Loucy (cell line): ENCODE results near the gene TRAF3IP3.

Source experiments
- H2AFZ ChIP-seq: fragments of 200-600 bp; sonication (generic); 2 replicates; pipeline ENCODE4 v1.6.0; 2016; ENCODE audit warnings: antibody characterized with exemption, mild to moderate bottlenecking, low read length, moderate library complexity
- H3F3A ChIP-seq: fragments of 200-600 bp; 2 replicates; pipeline ENCODE4 v1.6.0; 2016; ENCODE audit warnings: antibody characterized with exemption, low read depth, mild to moderate bottlenecking
- H3K27me3 ChIP-seq: fragments of 200-600 bp; sonication (generic); 2 replicates; pipeline ENCODE4 v1.6.1; 2014; ENCODE audit warnings: low read length, mild to moderate bottlenecking; ENCODE audit not compliant: insufficient read depth, poor library complexity, severe bottlenecking
- H3K36me3 ChIP-seq: fragments of 200-600 bp; sonication (generic); 2 replicates; pipeline ENCODE4 v1.6.1; 2016; ENCODE audit warnings: low read length; ENCODE audit not compliant: insufficient read depth
- H3K4me1 ChIP-seq: fragments of 200-600 bp; sonication (generic); 2 replicates; pipeline ENCODE4 v1.5.1; 2014; ENCODE audit warnings: low read length, mild to moderate bottlenecking; ENCODE audit not compliant: insufficient read depth, poor library complexity, severe bottlenecking
- H3K4me2 ChIP-seq: fragments of 200-600 bp; sonication (generic); 2 replicates; pipeline ENCODE4 v1.6.0; 2014; ENCODE audit warnings: antibody characterized with exemption, low read length, low read depth, mild to moderate bottlenecking; ENCODE audit not compliant: poor library complexity, severe bottlenecking
- H3K4me3 ChIP-seq: fragments of 200-600 bp; sonication (generic); 2 replicates; pipeline ENCODE4 v1.5.1; 2014; ENCODE audit warnings: low read length, mild to moderate bottlenecking, mixed read lengths; ENCODE audit not compliant: poor library complexity, severe bottlenecking
- H3K79me2 ChIP-seq: fragments of 200-600 bp; sonication (generic); 2 replicates; pipeline ENCODE4 v1.6.1; 2014; ENCODE audit warnings: low read length; ENCODE audit not compliant: insufficient read depth
- H3K9ac ChIP-seq: fragments of 200-600 bp; sonication (generic); 2 replicates; pipeline ENCODE4 v1.6.0; 2014; ENCODE audit warnings: mild to moderate bottlenecking, low read depth, low read length, moderate library complexity; ENCODE audit not compliant: poor library complexity, severe bottlenecking
- H3K9me2 ChIP-seq: fragments of 200-600 bp; sonication (generic); replicated peaks from 2 replicates; pipeline ENCODE4 v1.6.1; 2016; ENCODE audit warnings: low read depth, low read length, mixed read lengths
- H3K9me3 ChIP-seq: fragments of 200-600 bp; sonication (generic); 2 replicates; pipeline ENCODE4 v1.6.1; 2014; ENCODE audit warnings: mild to moderate bottlenecking, antibody characterized with exemption, low read length, low read depth; ENCODE audit not compliant: insufficient read depth
- H4K20me1 ChIP-seq: fragments of 200-600 bp; sonication (generic); 2 replicates; pipeline ENCODE4 v1.6.0; 2014; ENCODE audit warnings: antibody characterized with exemption, low read length, mild to moderate bottlenecking; ENCODE audit not compliant: insufficient read depth, poor library complexity, severe bottlenecking
- CTCF ChIP-seq: fragments of 200-600 bp; sonication (generic); conservative IDR thresholded peaks from 2 replicates; pipeline ENCODE4 v1.5.1; 2014; ENCODE audit warnings: mild to moderate bottlenecking, antibody characterized with exemption, low read length
- EZH2phosphoT487 ChIP-seq: fragments of 200-600 bp; IDR thresholded peaks from 2 replicates; pipeline ENCODE4 v1.6.1; 2018; ENCODE audit warnings: antibody characterized with exemption, mild to moderate bottlenecking, moderate library complexity, borderline replicate concordance

Gene TRAF3IP3

GRCh38 chr1:209733409-209734192 is 22.3 kb upstream of the TRAF3IP3 start:
- no peak overlapping the region for H3K4me3 ChIP-seq
- H3F3A ChIP-seq: no peaks in the 10 kb centered on the region
- no peaks in the 10 kb centered on the region for H3K27me3 ChIP-seq
- TF ChIP-seq CTCF (no peak), EZH2phosphoT487 (no peak)
- no peak overlapping the region for H3K9ac ChIP-seq
- H3K4me2 ChIP-seq: no peak overlapping the region
- H3K9me3 ChIP-seq: no peaks in the 10 kb centered on the region
- H3K9me2 ChIP-seq: no peaks in the 10 kb centered on the region
- no peak overlapping the region for H2AFZ ChIP-seq
- H3K4me1 ChIP-seq: no peaks in the 10 kb centered on the region
- no peaks in the 10 kb centered on the region for H3K36me3 ChIP-seq
- H4K20me1 ChIP-seq: no peaks in the 10 kb centered on the region
- H3K79me2 ChIP-seq: no peaks in the 10 kb centered on the region

GRCh38 chr1:209736490-209737117 is 19.2 kb upstream of the TRAF3IP3 start:
- Histone ChIP-seq H3K4me2 (no peak overlapping the region), H3K9ac (no peak overlapping the region)

DNA sequence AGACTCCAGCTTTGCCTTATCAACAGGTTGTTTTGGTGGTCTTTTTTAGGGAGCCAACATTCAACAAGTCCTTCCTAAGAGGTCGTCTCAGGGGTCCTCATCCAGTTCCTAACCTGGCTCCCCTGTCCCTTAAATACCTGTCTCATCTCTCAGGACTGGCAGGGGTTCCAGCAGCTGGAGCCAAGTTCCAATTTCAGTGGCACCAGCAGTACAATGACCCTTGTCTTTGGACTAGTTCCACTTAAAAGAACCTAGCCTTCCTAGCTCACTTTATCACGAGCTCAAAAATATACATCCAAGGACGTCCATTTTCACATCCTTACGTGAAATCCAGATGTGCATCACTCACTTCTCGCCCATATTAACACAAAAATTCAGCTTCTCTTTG is 18.7 kb upstream of the TRAF3IP3 start:
- H3K4me1 ChIP-seq: peaks cover 5% of the 10 kb centered on the region
- TF ChIP-seq CTCF: no peak
- no peak for TF ChIP-seq EZH2phosphoT487
- no peak overlapping the region for H3K9ac ChIP-seq
- no peaks in the 10 kb centered on the region for H3K79me2 ChIP-seq
- no peaks in the 10 kb centered on the region for H3K9me3 ChIP-seq
- no peak overlapping the region for H3K4me2 ChIP-seq
- no peaks in the 10 kb centered on the region for H3K9me2 ChIP-seq
- H3K27me3 ChIP-seq: no peaks in the 10 kb centered on the region
- no peaks in the 10 kb centered on the region for H3F3A ChIP-seq
- H2AFZ ChIP-seq: no peak overlapping the region
- H4K20me1 ChIP-seq: no peaks in the 10 kb centered on the region
- no peak overlapping the region for H3K4me3 ChIP-seq
- no peaks in the 10 kb centered on the region for H3K36me3 ChIP-seq

More at GRCh38 chr1:209736490-209737117, 19.2 kb upstream of the TRAF3IP3 start:
- Histone ChIP-seq H3K79me2 (no peaks in the 10 kb centered on the region), H3K4me1 (no peaks in the 10 kb centered on the region), H3K9me2 (no peaks in the 10 kb centered on the region), H3K4me3 (no peak overlapping the region), H3K36me3 (no peaks in the 10 kb centered on the region), H4K20me1 (no peaks in the 10 kb centered on the region), H3K27me3 (no peaks in the 10 kb centered on the region), H2AFZ (no peak overlapping the region), H3F3A (no peaks in the 10 kb centered on the region), H3K9me3 (no peaks in the 10 kb centered on the region)
- TF ChIP-seq EZH2phosphoT487 (no peak), CTCF (no peak)
